GM23338 (cell line): Measurements from ENCODE around the gene PCBP3. TPM values are rescaled to one million over a fixed set of nuclear protein-coding genes. Genes with fewer than 3 reads are reported as not detected.
"Not testable (repeated sequence)": the region's sequence is repeated elsewhere in the genome, so short reads cannot be mapped to it uniquely, and the experiment has no call there.

Source experiments
- ATAC-seq: fragments of 200-7000 bp; cut with Tn5 transposase; 3 replicates; pipeline ENCODE4 v1.9.1; 2020
- DNase-seq: peaks from one replicate; pipeline ENCODE4 v3.0.0-alpha.2; 2015; ENCODE audit warnings: low spot score
- H2AFZ ChIP-seq: fragments of 200-600 bp; sonication (generic); 2 replicates; pipeline ENCODE4 v1.8.0; 2016; ENCODE audit warnings: antibody characterized with exemption, mild to moderate bottlenecking, moderate library complexity
- H3F3A ChIP-seq: fragments of 200-600 bp; sonication (generic); replicated peaks from 2 replicates; pipeline ENCODE4 v1.8.0; 2017; ENCODE audit warnings: antibody characterized with exemption, mixed run types, low read depth
- H3K27ac ChIP-seq: fragments of 200-600 bp; sonication (generic); 2 replicates; pipeline ENCODE4 v1.6.1; 2016; ENCODE audit warnings: low read depth
- H3K27me3 ChIP-seq: fragments of 200-600 bp; sonication (generic); 2 replicates; pipeline ENCODE4 v1.8.0; 2016; ENCODE audit warnings: mild to moderate bottlenecking, mixed run types, moderate library complexity; ENCODE audit not compliant: insufficient read depth
- H3K36me3 ChIP-seq: fragments of 200-600 bp; sonication (generic); 2 replicates; pipeline ENCODE4 v1.8.0; 2016; ENCODE audit warnings: mild to moderate bottlenecking; ENCODE audit not compliant: insufficient read depth
- H3K4me1 ChIP-seq: fragments of 200-600 bp; sonication (generic); 2 replicates; pipeline ENCODE4 v1.8.0; 2016; ENCODE audit warnings: mild to moderate bottlenecking, moderate library complexity; ENCODE audit not compliant: insufficient read depth
- H3K4me2 ChIP-seq: fragments of 200-600 bp; sonication (generic); 2 replicates; pipeline ENCODE4 v1.7.1; 2017; ENCODE audit warnings: mixed run types
- H3K4me3 ChIP-seq: fragments of 200-600 bp; sonication (generic); 2 replicates; pipeline ENCODE4 v1.6.1; 2016; ENCODE audit warnings: mixed run types
- H3K79me2 ChIP-seq: fragments of 200-600 bp; sonication (generic); replicated peaks from 2 replicates; pipeline ENCODE4 v1.8.0; 2017; ENCODE audit warnings: mild to moderate bottlenecking; ENCODE audit not compliant: insufficient read depth
- H3K9me2 ChIP-seq: fragments of 200-600 bp; sonication (generic); 2 replicates; pipeline ENCODE4 v1.8.0; 2017; ENCODE audit not compliant: insufficient read depth
- H4K20me1 ChIP-seq: fragments of 200-600 bp; sonication (generic); replicated peaks from 2 replicates; pipeline ENCODE4 v1.8.0; 2017; ENCODE audit warnings: mild to moderate bottlenecking; ENCODE audit not compliant: insufficient read depth
- H3K27ac Mint-ChIP-seq: 2 replicates; pipeline ENCODE4 v1.8.0; 2020; ENCODE audit warnings: inconsistent platforms, mild to moderate bottlenecking, moderate library complexity, mixed read lengths
- H3K27me3 Mint-ChIP-seq: 3 replicates; pipeline ENCODE4 v1.8.0; 2022; ENCODE audit warnings: low read depth, mild to moderate bottlenecking, moderate library complexity, mixed read lengths, inconsistent platforms; ENCODE audit not compliant: insufficient read depth, poor library complexity
- H3K36me3 Mint-ChIP-seq: 3 replicates; pipeline ENCODE4 v1.8.0; 2021; ENCODE audit warnings: low read depth, mild to moderate bottlenecking, inconsistent platforms, moderate library complexity, mixed read lengths
- H3K4me1 Mint-ChIP-seq: 3 replicates; pipeline ENCODE4 v1.8.0; 2020; ENCODE audit warnings: mild to moderate bottlenecking, inconsistent platforms, mixed read lengths
- H3K4me3 Mint-ChIP-seq: 3 replicates; pipeline ENCODE4 v1.8.0; 2021; ENCODE audit warnings: moderate library complexity, mild to moderate bottlenecking, inconsistent platforms, mixed read lengths
- H3K9me3 Mint-ChIP-seq: 3 replicates; pipeline ENCODE4 v1.8.0; 2020; ENCODE audit warnings: moderate library complexity, mild to moderate bottlenecking, inconsistent platforms, mixed read lengths
- EZH2 ChIP-seq: fragments of 200-600 bp; sonication (generic); IDR thresholded peaks from one replicate; pipeline ENCODE4 v1.8.0; 2017; ENCODE audit warnings: antibody characterized with exemption, mild to moderate bottlenecking, low read depth; ENCODE audit not compliant: unreplicated experiment
- REST ChIP-seq: IDR thresholded peaks from one replicate; pipeline ENCODE4 v1.6.1; 2018; ENCODE audit warnings: antibody characterized with exemption; ENCODE audit not compliant: unreplicated experiment
- ZNF331 ChIP-seq: fragments of 250-450 bp; sonication (Bioruptor Pico); IDR thresholded peaks from 2 replicates; pipeline ENCODE4 v1.5.0; 2020; ENCODE audit warnings: low read depth, mild to moderate bottlenecking, moderate library complexity
- polyA plus RNA-seq: library from polyadenylated mRNA; unstranded; fragments of >200 nt; fragmentation: Nextera tagmentation; extraction: Ambion mirVana; gene quantifications from 2 replicates; pipeline ENCODE4 v1.2.1, GENCODE V29; 2016
- total RNA-seq: library from RNA; depleted of rRNA; stranded (reverse); fragments of >200 nt; shearing (Covaris generic); gene quantifications from 2 replicates; pipeline ENCODE4 v1.2.3, GENCODE V29; 2014
- TF ChIP-seq, protein P1 (sequence below): IDR thresholded peaks from 2 replicates; pipeline ENCODE4 v1.6.1; 2016; ENCODE audit warnings: antibody characterized with exemption

The PCBP3 gene
- total and polyA plus RNA-seq, 2 experiments from 2014 or later = 7.1 to 9.1 TPM

DNA sequence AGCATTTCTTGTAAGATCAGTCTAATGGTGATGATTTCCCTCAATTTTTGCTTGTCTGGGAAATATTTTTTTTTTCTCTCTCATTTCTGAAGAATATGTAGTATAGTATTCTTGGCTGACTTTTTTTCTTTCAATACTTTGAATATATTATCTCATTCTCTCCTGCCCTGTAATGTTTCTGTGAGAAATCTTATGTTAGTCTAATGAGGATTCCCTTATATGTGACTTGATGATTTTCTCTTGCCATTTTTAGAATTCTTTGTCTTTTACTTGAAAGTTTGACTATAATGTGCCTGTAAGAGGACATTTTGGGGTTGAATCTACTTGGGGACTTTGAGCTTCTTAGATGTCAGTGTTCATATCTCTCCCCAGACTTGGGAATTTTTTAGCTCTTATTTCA lies 40.0 kb upstream of the PCBP3 start:
- H3K27ac Mint-ChIP-seq = no peak overlapping the region
- peaks cover 9% of the 10 kb centered on the region for H3K36me3 Mint-ChIP-seq

GRCh38 chr21:45604681-45605080 lies 38.8 kb upstream of the PCBP3 start:
- not testable (repeated sequence) for H3K4me2 ChIP-seq, H3K4me3 ChIP-seq, H3K36me3 ChIP-seq, H3K27me3 Mint-ChIP-seq, H3K27ac ChIP-seq, H3K79me2 ChIP-seq, ATAC-seq, H3K9me2 ChIP-seq, H3K4me3 Mint-ChIP-seq, H3K36me3 Mint-ChIP-seq, H4K20me1 ChIP-seq, H3F3A ChIP-seq, H3K27ac Mint-ChIP-seq, H3K4me1 ChIP-seq, H3K4me1 Mint-ChIP-seq, H2AFZ ChIP-seq, H3K27me3 ChIP-seq, DNase-seq
- H3K9me3 Mint-ChIP-seq = peaks cover 39% of the 10 kb centered on the region

More for the DNA sequence above, 40.0 kb upstream of the PCBP3 start:
- Histone ChIP-seq H2AFZ (no peak overlapping the region), H3K4me1 (no peaks in the 10 kb centered on the region), H3K36me3 (no peaks in the 10 kb centered on the region), H3K9me2 (peaks cover 4% of the 10 kb centered on the region; the same call in 1 of the 2 replicates), H3K27ac (no peak overlapping the region), H4K20me1 (no peaks in the 10 kb centered on the region), H3K27me3 (no peaks in the 10 kb centered on the region), H3F3A (no peaks in the 10 kb centered on the region), H3K4me2 (no peak overlapping the region), H3K4me3 (no peak overlapping the region), H3K79me2 (no peaks in the 10 kb centered on the region)
- TF ChIP-seq EZH2 (no peak), REST (no peak)
- H3K9me3 Mint-ChIP-seq = peaks cover 39% of the 10 kb centered on the region
- H3K27me3 Mint-ChIP-seq = peaks cover 6% of the 10 kb centered on the region
- no peak for ATAC-seq
- peaks cover under 1% of the 10 kb centered on the region; the same call in 2 of the 3 replicates for H3K4me1 Mint-ChIP-seq
- H3K4me3 Mint-ChIP-seq = no peak overlapping the region
- no peak for DNase-seq

DNA sequence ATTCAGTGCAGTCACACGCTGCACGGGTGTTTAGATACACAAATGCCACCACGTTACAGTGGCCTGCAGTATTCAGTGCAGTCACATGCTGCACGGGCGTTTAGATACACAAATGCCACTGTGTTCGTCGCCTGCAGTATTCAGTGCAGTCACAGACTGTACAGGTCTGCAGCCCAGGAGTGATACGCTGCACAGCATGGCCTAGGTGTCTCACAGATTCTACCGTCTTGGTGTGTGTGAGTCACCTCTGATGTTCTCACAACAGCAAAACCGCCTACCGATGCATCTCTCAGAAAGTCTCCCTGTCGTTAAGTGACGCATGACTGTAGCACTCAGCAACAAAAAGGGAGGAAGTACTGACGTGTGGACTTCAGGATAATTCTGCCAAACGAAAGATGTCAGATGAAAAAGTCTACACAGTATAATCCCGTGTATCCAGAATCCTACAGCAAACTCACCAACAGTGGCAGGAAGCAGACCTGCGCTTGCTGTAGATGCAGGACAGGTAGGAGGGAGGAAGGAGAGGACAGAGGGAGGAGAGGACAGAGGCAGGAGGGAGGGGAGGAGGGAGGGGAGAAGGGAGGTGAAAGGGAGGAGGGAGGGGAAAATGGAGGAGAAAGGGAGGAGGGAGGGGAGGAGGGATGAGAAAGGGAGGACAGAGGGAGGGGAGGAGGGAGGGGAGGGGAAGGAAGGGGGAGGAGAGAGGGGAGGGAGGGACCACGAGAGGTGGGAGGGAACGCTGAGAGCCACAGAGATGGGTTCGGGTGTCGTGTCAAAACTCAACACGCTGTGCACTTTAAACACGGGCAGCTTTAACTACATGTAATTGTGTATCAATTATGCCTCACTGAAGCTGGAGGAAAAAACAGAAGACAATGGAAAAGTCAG lies 36.3 kb upstream of the PCBP3 start:
- H3K4me1 Mint-ChIP-seq = peaks cover 5% of the 10 kb centered on the region; the same call in 2 of the 3 replicates
- H3K9me3 Mint-ChIP-seq = peaks cover 23% of the 10 kb centered on the region; the same call in 2 of the 3 replicates
- H3K36me3 Mint-ChIP-seq = no peaks in the 10 kb centered on the region; the same call in 2 of the 3 replicates
- H3K27ac Mint-ChIP-seq = no peak overlapping the region
- peak; percentile 21 for DNase-seq
- Histone ChIP-seq H3K4me1 (no peaks in the 10 kb centered on the region), H3F3A (no peaks in the 10 kb centered on the region), H3K4me2 (no peak overlapping the region), H3K4me3 (no peak overlapping the region), H3K79me2 (no peaks in the 10 kb centered on the region), H4K20me1 (no peaks in the 10 kb centered on the region), H3K27ac (no peak overlapping the region), H3K36me3 (no peaks in the 10 kb centered on the region), H3K9me2 (peaks cover under 1% of the 10 kb centered on the region; the same call in 1 of the 2 replicates), H2AFZ (no peak overlapping the region), H3K27me3 (no peaks in the 10 kb centered on the region)
- TF ChIP-seq, protein P1, sequence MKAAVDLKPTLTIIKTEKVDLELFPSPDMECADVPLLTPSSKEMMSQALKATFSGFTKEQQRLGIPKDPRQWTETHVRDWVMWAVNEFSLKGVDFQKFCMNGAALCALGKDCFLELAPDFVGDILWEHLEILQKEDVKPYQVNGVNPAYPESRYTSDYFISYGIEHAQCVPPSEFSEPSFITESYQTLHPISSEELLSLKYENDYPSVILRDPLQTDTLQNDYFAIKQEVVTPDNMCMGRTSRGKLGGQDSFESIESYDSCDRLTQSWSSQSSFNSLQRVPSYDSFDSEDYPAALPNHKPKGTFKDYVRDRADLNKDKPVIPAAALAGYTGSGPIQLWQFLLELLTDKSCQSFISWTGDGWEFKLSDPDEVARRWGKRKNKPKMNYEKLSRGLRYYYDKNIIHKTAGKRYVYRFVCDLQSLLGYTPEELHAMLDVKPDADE = no peak
- TF ChIP-seq ZNF331 (CRISPR knock-in tag) = no peak
- no peak overlapping the region for H3K4me3 Mint-ChIP-seq
- peaks cover 10% of the 10 kb centered on the region for H3K27me3 Mint-ChIP-seq
- ATAC-seq = no peak
